ENCODE measurements around the gene ETDB.
"Not testable (repeated sequence)": the region's sequence is repeated elsewhere in the genome, so short reads cannot be mapped to it uniquely, and the experiment has no call there.

The ETDB gene

DNA sequence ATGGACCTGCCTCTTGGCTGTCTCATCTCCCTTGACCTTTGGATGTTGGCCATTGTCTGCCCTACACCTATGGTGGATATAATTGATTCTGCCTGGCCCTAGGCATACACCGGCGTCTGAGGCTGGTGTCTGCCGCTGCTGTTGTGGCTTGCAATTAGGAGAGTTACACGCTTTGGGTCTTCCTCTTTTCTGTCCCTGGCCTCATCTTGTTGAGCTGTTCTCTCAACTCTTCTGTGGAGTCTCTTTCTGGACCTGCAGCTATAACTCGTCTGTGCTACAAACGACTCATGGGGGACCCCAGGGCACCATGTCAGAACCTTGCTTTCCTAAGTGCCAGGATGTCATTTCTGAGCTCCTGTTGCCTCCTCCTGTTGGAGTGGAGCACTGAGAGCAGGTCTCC lies 5.8 kb upstream of the ETDB start:
- H4K91ac ChIP-seq (ENCODE audit: low read length); H2BK5ac ChIP-seq (ENCODE audit: low read depth, low read length, poor library complexity, severe bottlenecking); H3K4me3 ChIP-seq (ENCODE audit: insufficient read depth in 1 of 2, low read depth in 1 of 2, low read length in 2 of 2); H3K4me2 ChIP-seq (ENCODE audit: low read length, poor library complexity, severe bottlenecking); H3K9me3 ChIP-seq (ENCODE audit: control insufficient read depth, low read length); H2AFZ ChIP-seq (ENCODE audit: low read depth, low read length); H3K79me1 ChIP-seq (replicated peaks; ENCODE audit: low read length, poor library complexity, severe bottlenecking); H2BK15ac ChIP-seq (ENCODE audit: low read depth, poor library complexity, severe bottlenecking); H3K4ac ChIP-seq (ENCODE audit: low read depth in 1 of 2, low read length in 2 of 2); H2AK5ac ChIP-seq (ENCODE audit: low read length, severe bottlenecking); H3K36me3 ChIP-seq (ENCODE audit: control insufficient read depth in 1 of 2, insufficient read depth in 2 of 2, low read depth in 1 of 2, low read length in 2 of 2); H3K4me1 ChIP-seq (ENCODE audit: control insufficient read depth, insufficient read depth, low read depth, low read length); H3K27ac ChIP-seq (ENCODE audit: low read length, poor library complexity, severe bottlenecking); H3K9ac ChIP-seq (ENCODE audit: low read length); H2BK12ac ChIP-seq (ENCODE audit: low read length in 2 of 2); H4K8ac ChIP-seq (ENCODE audit: low read length); H3K23ac ChIP-seq (ENCODE audit: low read length in 2 of 2); H2BK120ac ChIP-seq (ENCODE audit: low read depth, low read length); DNase-seq; H3K27me3 ChIP-seq (ENCODE audit: control insufficient read depth in 1 of 2, insufficient read depth in 1 of 2, low read length in 2 of 2); H3K14ac ChIP-seq (ENCODE audit: low read length in 2 of 2); H3K18ac ChIP-seq (ENCODE audit: low read depth in 1 of 2, low read length in 2 of 2): not testable (repeated sequence)
- no CpG with 5 or more reads among the region's 6 CpGs for WGBS

GRCh38 chrX:135116064-135116463 lies 4.3 kb downstream of the ETDB start:
- not testable (repeated sequence) for H3K36me3 ChIP-seq (ENCODE audit: control insufficient read depth in 1 of 2, insufficient read depth in 2 of 2, low read depth in 1 of 2, low read length in 2 of 2); H3K4me3 ChIP-seq (ENCODE audit: insufficient read depth in 1 of 2, low read depth in 1 of 2, low read length in 2 of 2); H3K4me1 ChIP-seq (ENCODE audit: control insufficient read depth, insufficient read depth, low read depth, low read length); H3K79me1 ChIP-seq (replicated peaks; ENCODE audit: low read length, poor library complexity, severe bottlenecking); H3K9me3 ChIP-seq (ENCODE audit: control insufficient read depth, low read length); H3K27me3 ChIP-seq (ENCODE audit: control insufficient read depth in 1 of 2, insufficient read depth in 1 of 2, low read length in 2 of 2); H4K91ac ChIP-seq (ENCODE audit: low read length); H4K8ac ChIP-seq (ENCODE audit: low read length); H3K27ac ChIP-seq (ENCODE audit: low read length, poor library complexity, severe bottlenecking); H2BK12ac ChIP-seq (ENCODE audit: low read length in 2 of 2); H2AK5ac ChIP-seq (ENCODE audit: low read length, severe bottlenecking); H3K4me2 ChIP-seq (ENCODE audit: low read length, poor library complexity, severe bottlenecking); H3K9ac ChIP-seq (ENCODE audit: low read length); H2AFZ ChIP-seq (ENCODE audit: low read depth, low read length); H3K23ac ChIP-seq (ENCODE audit: low read length in 2 of 2); H3K4ac ChIP-seq (ENCODE audit: low read depth in 1 of 2, low read length in 2 of 2); H2BK120ac ChIP-seq (ENCODE audit: low read depth, low read length); H3K14ac ChIP-seq (ENCODE audit: low read length in 2 of 2); DNase-seq; H2BK15ac ChIP-seq (ENCODE audit: low read depth, poor library complexity, severe bottlenecking); H3K18ac ChIP-seq (ENCODE audit: low read depth in 1 of 2, low read length in 2 of 2); H2BK5ac ChIP-seq (ENCODE audit: low read depth, low read length, poor library complexity, severe bottlenecking)
- no CpG with 5 or more reads among the region's 2 CpGs for WGBS

- no peaks in the 10 kb centered on the region for H3K79me1 ChIP-seq (replicated peaks; ENCODE audit: low read length, poor library complexity, severe bottlenecking)
- no peak overlapping the region for H3K14ac ChIP-seq (ENCODE audit: low read length in 2 of 2)
- H2AFZ ChIP-seq (ENCODE audit: low read depth, low read length) = no peak overlapping the region
- H2BK120ac ChIP-seq (ENCODE audit: low read depth, low read length) = no peak overlapping the region
- peaks cover 0 to 7% of the 10 kb centered on the region in 2 experiments for H3K27me3 ChIP-seq (ENCODE audit: control insufficient read depth in 1 of 2, insufficient read depth in 1 of 2, low read length in 2 of 2)
- H3K23ac ChIP-seq (ENCODE audit: low read length in 2 of 2) = no peak overlapping the region
- no peaks in the 10 kb centered on the region for H3K36me3 ChIP-seq (ENCODE audit: control insufficient read depth in 1 of 2, insufficient read depth in 2 of 2, low read depth in 1 of 2, low read length in 2 of 2)
- WGBS = no CpG with 5 or more reads among the region's 2 CpGs
- no peak overlapping the region for H3K18ac ChIP-seq (ENCODE audit: low read depth in 1 of 2, low read length in 2 of 2)
- H3K4me3 ChIP-seq (ENCODE audit: insufficient read depth in 1 of 2, low read depth in 1 of 2, low read length in 2 of 2) = no peak overlapping the region
- DNase-seq = no peak
- H2BK15ac ChIP-seq (ENCODE audit: low read depth, poor library complexity, severe bottlenecking) = no peak overlapping the region
- H3K4me1 ChIP-seq (ENCODE audit: control insufficient read depth, insufficient read depth, low read depth, low read length) = no peaks in the 10 kb centered on the region
- H2AK5ac ChIP-seq (ENCODE audit: low read length, severe bottlenecking) = no peak overlapping the region
- H4K8ac ChIP-seq (ENCODE audit: low read length) = no peak overlapping the region
- H2BK12ac ChIP-seq (ENCODE audit: low read length in 2 of 2) = no peak overlapping the region
- no peak overlapping the region for H3K4me2 ChIP-seq (ENCODE audit: low read length, poor library complexity, severe bottlenecking)
- no peak overlapping the region for H3K27ac ChIP-seq (ENCODE audit: low read length, poor library complexity, severe bottlenecking)
- H3K4ac ChIP-seq (ENCODE audit: low read depth in 1 of 2, low read length in 2 of 2) = no peak overlapping the region
- H3K9me3 ChIP-seq (ENCODE audit: control insufficient read depth, low read length) = no peaks in the 10 kb centered on the region
- no peak overlapping the region for H2BK5ac ChIP-seq (ENCODE audit: low read depth, low read length, poor library complexity, severe bottlenecking)
- H3K9ac ChIP-seq (ENCODE audit: low read length) = no peak overlapping the region
- no peak overlapping the region for H4K91ac ChIP-seq (ENCODE audit: low read length)
Measured at GRCh38 chrX:135114392-135114791, 5.9 kb downstream of the ETDB start.

DNA sequence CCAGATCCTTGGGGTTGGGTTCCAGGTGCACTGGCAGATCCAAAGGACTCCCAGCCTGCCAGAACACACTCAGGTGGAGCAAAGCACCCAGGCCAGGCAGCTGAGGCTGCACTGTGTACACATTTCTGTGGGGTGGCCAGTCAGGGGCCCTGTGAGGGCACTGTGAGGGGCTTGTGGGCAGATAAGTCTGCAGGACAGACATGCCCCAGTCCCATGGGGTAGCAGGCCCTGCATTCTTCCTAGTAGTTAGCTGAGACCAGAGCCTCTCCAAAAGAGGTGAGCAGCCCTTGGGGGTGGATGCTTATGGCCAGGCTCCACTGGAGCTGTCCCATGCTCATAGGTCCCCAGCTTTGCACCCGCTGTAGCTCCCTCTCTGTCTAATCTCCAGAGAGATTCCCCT lies 7.6 kb downstream of the ETDB start:
- Histone ChIP-seq H3K4me1 (ENCODE audit: control insufficient read depth, insufficient read depth, low read depth, low read length) (no peaks in the 10 kb centered on the region), H3K4me3 (ENCODE audit: insufficient read depth in 1 of 2, low read depth in 1 of 2, low read length in 2 of 2) (no peak overlapping the region), H3K4me2 (ENCODE audit: low read length, poor library complexity, severe bottlenecking) (no peak overlapping the region), H3K9ac (ENCODE audit: low read length) (no peak overlapping the region), H2BK12ac (ENCODE audit: low read length in 2 of 2) (no peak overlapping the region), H3K14ac (ENCODE audit: low read length in 2 of 2) (no peak overlapping the region), H3K4ac (ENCODE audit: low read depth in 1 of 2, low read length in 2 of 2) (no peak overlapping the region), H2BK15ac (ENCODE audit: low read depth, poor library complexity, severe bottlenecking) (no peak overlapping the region), H2BK120ac (ENCODE audit: low read depth, low read length) (no peak overlapping the region), H2AFZ (ENCODE audit: low read depth, low read length) (no peak overlapping the region), H3K18ac (ENCODE audit: low read depth in 1 of 2, low read length in 2 of 2) (no peak overlapping the region), H3K36me3 (ENCODE audit: control insufficient read depth in 1 of 2, insufficient read depth in 2 of 2, low read depth in 1 of 2, low read length in 2 of 2) (no peaks in the 10 kb centered on the region), H2AK5ac (ENCODE audit: low read length, severe bottlenecking) (no peak overlapping the region), H3K27me3 (ENCODE audit: control insufficient read depth in 1 of 2, insufficient read depth in 1 of 2, low read length in 2 of 2) (peaks cover 0 to 7% of the 10 kb centered on the region in 2 experiments), H4K91ac (ENCODE audit: low read length) (no peak overlapping the region), H3K79me1 (replicated peaks; ENCODE audit: low read length, poor library complexity, severe bottlenecking) (no peaks in the 10 kb centered on the region), H2BK5ac (ENCODE audit: low read depth, low read length, poor library complexity, severe bottlenecking) (no peak overlapping the region), H3K27ac (ENCODE audit: low read length, poor library complexity, severe bottlenecking) (no peak overlapping the region), H4K8ac (ENCODE audit: low read length) (no peak overlapping the region), H3K23ac (ENCODE audit: low read length in 2 of 2) (no peak overlapping the region), H3K9me3 (ENCODE audit: control insufficient read depth, low read length) (no peaks in the 10 kb centered on the region)
- 75% methylated on average over 1 of the region's 1 CpG for WGBS
- no peak for DNase-seq
